CD4-positive, alpha-beta T cell treated with Interleukin-17A for 4 hours (primary cell): ENCODE results near the gene KRTAP7-1.

Experiments
- DNase-seq: peaks from one replicate; pipeline ENCODE4 v3.0.0-alpha.2; 2020; ENCODE audit warnings: mixed read lengths

KRTAP7-1 gene, protein sequence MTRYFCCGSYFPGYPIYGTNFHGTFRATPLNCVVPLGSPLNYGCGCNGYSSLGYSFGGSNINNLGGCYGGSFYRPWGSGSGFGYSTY

DNA sequence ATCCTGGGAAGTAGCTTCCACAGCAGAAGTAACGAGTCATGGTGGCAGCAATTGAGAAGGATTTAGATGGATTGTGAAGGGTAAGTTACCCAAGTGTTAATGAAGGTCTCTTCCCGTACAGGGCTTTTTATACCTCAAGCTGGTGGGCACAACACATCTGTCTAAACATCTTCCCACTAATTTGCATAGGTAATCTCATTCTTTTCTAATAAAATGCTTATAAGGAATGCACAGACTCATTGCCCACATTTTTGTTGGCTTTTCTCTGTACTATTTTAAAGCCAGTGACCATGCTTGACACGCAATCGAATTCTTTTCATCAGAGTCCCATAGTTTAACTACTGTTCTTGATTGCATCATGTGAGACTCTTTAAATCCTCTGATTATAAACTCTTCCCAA lies at the start of gene KRTAP7-1:
TSS of gene KRTAP7-1 (minus strand) at position 101 of the 400 bp plus-strand sequence. CDS start at position 40, 61 bp downstream.
- DNase-seq = no peak

DNA sequence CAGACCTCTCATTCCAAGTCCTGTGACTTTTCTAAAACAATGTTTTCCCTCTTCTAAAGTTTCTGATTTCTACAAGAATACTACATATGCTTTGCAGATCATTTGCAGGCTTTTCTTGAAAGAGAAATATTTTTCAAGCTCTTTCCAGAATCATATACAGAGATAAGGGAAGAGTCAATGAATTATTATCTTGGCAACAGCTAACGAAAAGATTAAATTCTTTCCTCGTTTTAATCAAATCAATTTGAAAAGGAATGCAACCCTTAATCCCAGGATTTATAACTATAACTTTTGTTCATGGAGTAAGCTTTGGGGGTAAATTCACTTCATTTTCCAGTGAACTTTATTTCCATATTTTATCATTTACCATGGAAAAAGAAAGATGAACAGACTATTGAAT lies 45.0 kb upstream of the KRTAP7-1 start:
- no peak for DNase-seq

DNA sequence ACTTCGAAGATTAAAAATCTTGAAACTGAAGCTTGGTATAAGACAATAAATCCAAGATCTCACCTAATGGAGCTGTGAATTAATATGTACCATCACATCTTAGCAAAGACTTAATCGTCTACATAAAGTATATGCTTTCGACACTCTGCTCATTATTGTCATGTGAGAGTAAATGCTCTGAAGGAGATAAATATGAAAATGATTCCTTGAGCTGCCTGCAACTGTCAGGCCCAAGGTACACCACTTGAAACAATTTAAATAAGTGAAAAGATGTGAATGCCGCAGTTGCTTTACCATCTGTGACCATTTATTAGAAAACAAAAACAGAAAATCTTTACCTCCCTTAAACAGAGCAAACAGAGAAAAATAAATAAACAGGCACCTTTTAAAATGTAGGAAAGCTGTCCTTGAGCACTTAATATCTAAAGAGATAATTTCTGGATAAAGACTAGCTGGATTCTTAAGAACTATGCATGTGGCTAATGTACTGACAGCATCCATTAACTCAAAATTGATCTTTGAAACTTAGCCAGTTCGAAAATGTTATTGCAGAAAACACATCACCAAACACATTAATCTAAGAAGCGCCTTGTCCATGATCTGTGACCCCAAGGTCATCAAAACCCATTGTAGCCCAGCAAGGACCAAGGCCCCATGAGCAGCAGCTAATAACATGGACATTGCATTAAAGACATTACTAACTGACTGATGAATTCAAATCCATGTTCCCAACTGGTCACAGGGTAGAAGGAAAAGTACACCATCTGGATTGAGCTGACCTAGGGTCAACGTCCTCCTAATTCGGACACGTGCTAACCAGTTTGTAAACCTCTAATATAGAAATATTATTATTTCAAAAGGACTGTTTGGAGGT lies 18.3 kb upstream of the KRTAP7-1 start:
- no peak for DNase-seq

DNA sequence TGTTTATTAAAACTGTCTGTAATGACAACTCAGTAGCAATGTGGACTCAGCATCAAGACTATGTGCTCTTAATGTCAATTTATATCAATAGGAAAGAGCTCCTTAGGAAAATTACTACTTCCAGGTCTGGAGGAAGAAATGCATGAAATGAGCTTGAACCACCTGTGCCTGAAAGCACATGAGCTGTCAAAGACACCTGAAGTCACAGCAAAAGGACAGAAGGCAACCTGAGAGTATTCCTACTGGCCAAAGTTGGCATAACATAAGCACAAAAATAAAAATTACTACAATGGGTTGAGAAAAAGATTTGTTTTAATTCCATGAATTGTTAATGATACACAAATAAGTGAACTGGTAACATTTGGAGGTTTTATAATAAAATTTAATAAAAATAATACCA lies 13.4 kb upstream of the KRTAP7-1 start:
- DNase-seq = no peak

DNA sequence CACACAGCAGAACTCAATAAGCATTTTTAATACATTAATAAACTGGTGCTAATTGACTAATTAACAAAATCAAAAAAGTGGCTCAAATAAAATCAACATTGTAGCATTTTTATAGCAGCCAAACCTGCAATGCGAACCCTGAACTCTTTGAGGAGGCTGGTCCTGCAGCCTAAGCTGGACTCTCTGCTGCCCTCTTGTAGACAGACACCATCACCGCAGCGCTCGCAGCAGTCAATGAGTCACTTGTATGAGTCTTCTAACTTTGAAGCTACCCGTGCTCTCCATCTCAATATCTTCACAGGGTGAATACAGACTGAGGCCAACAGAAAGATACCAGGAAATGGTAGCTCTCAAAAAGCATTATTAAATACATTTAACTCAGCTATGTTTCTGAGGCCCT lies 9.7 kb upstream of the KRTAP7-1 start:
- DNase-seq = peak; percentile 3

DNA sequence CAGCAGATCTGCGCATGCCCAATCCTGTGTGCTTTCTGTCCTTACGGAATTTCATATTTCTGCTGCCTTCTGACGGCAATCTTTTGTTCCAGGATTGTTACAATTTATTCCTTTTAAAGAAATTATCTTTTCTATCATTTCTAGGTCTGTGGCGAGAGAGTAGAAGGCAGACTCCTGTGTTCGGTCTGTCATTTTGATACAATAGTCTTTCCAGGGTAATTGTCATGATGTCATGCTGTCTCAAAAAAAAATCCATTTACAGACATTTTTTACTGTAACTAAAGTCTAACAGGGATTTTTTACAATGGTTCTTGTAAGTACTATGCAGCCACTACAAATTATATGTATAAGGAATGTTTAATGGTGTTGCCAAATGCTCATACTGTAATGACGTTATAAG lies 9.0 kb upstream of the KRTAP7-1 start:
- DNase-seq = no peak

DNA sequence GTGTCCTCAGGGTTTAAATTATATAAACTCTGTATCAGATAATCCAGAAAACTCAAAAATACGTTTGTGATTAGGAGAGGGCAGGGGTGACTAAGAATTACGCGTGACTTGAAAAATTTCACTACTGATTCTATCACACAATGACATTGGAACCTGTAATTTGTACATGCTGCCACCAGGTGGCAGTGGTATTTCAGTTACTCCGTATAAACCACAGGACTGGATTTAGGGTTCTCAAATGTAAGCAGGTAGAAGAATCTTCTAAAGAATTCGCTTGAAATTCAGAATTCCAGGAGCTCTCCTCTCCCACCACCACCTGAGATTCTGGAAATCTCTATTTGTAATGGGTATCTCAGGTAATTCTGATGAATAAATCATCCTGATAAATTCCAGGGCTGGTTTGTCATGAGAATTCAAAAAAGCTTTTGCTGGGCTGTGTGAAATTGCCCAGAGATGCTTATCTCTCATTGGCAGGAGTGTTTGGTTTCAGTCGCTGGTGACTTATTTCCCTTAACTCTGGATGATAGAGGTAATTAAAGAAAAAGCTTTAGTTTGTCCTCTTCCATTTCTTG lies 1.7 kb upstream of the KRTAP7-1 start:
- DNase-seq = peak; percentile 59

DNA sequence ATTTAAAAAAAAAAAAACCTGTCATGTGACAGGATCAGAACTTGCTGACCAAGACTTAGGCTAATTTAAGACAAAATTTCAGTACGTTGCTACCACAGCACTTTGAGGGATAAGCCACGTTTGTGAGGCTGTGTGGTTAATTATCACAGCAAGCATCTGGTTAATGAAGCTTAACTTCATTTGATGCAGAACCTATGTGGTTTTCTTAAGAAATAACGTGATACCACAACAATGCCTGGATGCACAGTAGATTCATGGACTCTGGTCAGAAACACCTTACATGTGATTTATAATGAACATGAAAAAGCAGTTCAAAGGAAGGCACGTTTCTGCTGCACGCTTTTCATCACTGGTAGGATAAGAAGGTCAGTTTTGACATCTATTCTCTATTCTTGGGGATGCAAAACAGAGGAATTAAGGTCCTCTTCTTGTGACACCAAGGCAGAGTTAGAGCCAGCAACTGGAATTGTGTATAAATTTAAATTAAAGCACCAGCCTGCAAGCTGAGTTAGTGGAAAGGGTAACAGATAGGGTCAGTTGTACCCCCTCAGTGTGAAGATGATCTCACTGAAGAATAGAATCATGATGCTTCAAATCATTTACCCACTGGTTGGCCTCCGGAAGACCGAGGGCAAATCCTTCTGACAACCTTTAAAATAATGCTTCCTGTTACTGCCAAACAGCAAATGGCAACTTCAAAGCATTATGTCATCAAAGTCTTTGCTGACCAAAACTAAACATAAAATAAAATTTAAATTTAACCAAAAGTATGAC lies 10.5 kb downstream of the KRTAP7-1 start:
- no peak for DNase-seq

DNA sequence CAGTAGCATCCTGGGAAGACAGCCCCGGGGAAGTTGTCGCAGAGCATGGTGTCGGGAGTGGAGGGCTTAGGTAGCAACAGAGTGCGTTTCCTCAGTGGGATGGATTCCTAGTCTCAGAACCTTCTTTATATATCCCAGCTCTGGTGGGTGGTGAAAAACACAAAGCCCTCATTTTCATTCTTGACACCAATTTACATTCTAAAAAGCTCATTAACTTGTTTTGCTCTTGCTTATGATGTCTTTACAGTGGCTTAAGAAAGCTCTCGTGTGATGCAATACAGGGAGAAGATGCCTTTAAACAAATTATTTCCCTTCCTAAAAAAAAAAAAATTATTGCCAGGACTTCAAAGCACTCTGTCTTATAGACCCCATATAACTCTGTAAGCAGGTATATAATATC lies 16.4 kb downstream of the KRTAP7-1 start, which contains the start of gene KRTAP8-1:
TSS of gene KRTAP8-1 (minus strand) at position 101 of the 400 bp plus-strand sequence. CDS start at position 47, 54 bp downstream.
- DNase-seq = no peak

DNA sequence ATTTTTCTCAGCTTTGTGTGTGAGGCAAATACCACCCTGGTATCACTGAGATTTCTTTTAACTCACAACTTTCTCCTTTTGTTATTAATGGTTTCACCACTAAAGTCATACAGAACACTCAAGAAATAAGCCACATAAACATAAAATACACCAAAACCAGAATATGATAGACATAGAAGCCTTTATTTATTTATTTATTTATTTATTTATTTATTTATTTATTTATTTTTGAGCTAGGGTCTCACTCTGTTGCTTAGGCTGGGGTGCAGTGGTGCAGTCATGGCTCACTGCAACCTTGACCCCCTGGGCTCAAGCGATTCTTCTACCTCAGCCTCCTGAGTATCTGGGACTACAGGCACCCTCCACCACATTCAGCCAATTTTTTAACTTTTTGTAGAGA lies 29.0 kb downstream of the KRTAP7-1 start:
- no peak for DNase-seq

DNA sequence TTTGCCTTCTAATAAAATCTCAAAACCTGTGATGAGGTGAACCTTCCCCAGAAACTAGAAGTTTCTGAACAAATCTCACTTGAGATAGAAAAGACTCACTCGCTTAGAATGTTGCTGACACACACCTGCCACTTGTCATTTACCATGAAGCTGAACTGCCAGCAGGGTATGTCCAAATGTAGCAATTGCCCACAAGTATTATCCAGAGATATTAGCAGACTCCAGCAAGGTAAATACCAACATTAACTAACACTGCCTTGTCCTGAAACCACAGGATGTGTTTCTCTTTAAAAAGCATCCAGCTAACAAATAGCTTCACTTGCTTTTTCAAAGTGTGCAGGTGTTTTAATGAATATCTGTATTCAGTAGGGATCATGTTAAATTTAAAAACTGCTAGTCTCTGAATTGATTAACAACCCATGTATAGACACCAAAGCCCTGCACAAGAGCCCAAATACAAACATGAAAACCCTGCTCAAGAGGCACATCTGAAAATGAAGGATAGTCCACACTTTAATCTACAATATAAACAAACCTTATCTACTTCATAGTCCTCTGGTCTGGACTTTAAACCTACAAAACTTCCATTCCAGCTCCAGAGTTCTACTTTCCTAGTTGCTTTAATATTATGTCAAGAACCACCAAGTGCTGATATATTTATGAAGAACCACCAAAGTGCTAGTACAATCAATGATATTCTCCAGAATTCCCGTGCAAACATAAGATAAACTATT lies 35.8 kb downstream of the KRTAP7-1 start:
- DNase-seq = no peak

DNA sequence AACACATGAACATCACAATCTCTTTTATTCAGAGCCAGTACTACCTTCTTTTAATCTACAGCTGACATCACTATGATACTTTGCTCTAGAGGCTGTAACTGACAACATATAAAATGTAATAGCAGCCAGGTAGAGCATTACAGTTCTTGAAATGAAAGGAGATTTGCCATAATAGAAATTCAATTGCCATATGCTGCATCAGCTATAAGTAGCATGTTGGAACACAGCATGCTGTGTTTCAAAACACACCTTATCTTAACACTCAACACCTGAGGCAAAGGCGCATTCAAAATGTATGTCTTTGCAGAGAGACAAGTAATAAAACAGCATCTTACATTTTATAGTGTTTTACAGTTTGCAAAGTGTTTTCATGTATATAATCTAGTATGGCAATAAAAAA lies 50.3 kb downstream of the KRTAP7-1 start:
- DNase-seq = no peak
